Measurements from ENCODE around the gene TTC27.
"Not testable (repeated sequence)": the region's sequence is repeated elsewhere in the genome, so short reads cannot be mapped to it uniquely, and the experiment has no call there.

Gene TTC27

GRCh38 chr2:32807662-32808061 is 179.8 kb downstream of the TTC27 start:
- DNase-seq (ENCODE audit: low read depth in 2 of 2): no peak

GRCh38 chr2:32810909-32811495 is 183.2 kb downstream of the TTC27 start:
- DNase-seq (ENCODE audit: low read depth in 2 of 2): no peak

- DNase-seq (ENCODE audit: low read depth in 2 of 2): no peak
Measured at GRCh38 chr2:32811696-32812095, 183.8 kb downstream of the TTC27 start.

- DNase-seq (ENCODE audit: low read depth in 2 of 2): no peak
Measured at GRCh38 chr2:32812316-32812715, 184.5 kb downstream of the TTC27 start.

- no peak for DNase-seq (ENCODE audit: low read depth in 2 of 2)
Measured at GRCh38 chr2:32820088-32820487, 192.2 kb downstream of the TTC27 start.

- DNase-seq (ENCODE audit: low read depth in 2 of 2): no peak
Measured at GRCh38 chr2:32820701-32821100, 192.9 kb downstream of the TTC27 start.

GRCh38 chr2:32824070-32824809 is 196.4 kb downstream of the TTC27 start:
- DNase-seq (ENCODE audit: low read depth in 2 of 2): no peak

GRCh38 chr2:32825291-32825712 is 197.5 kb downstream of the TTC27 start:
- DNase-seq (ENCODE audit: low read depth in 2 of 2): no peak

GRCh38 chr2:32830196-32830595 is 202.3 kb downstream of the TTC27 start:
- no peak for DNase-seq (ENCODE audit: low read depth in 2 of 2)

- no peak for DNase-seq (ENCODE audit: low read depth in 2 of 2)
Measured at GRCh38 chr2:32832821-32833220, 205.0 kb downstream of the TTC27 start.

GRCh38 chr2:32833709-32834108 is 205.9 kb downstream of the TTC27 start:
- DNase-seq (ENCODE audit: low read depth in 2 of 2): no peak

- DNase-seq (ENCODE audit: low read depth in 2 of 2): no peak
Measured at GRCh38 chr2:32835148-32835547, 207.3 kb downstream of the TTC27 start.

- no peak for DNase-seq (ENCODE audit: low read depth in 2 of 2)
Measured at GRCh38 chr2:32836933-32837332, 209.1 kb downstream of the TTC27 start.

- DNase-seq (ENCODE audit: low read depth in 2 of 2): no peak
Measured at GRCh38 chr2:32838418-32838817, 210.6 kb downstream of the TTC27 start.

- no peak for DNase-seq (ENCODE audit: low read depth in 2 of 2)
Measured at GRCh38 chr2:32838949-32839348, 211.1 kb downstream of the TTC27 start.

GRCh38 chr2:32841931-32842898 is 214.4 kb downstream of the TTC27 start:
- DNase-seq (ENCODE audit: low read depth in 2 of 2): no peak

GRCh38 chr2:32843699-32844098 is 215.8 kb downstream of the TTC27 start:
- no peak for DNase-seq (ENCODE audit: low read depth in 2 of 2)

GRCh38 chr2:32844253-32844652 is 216.4 kb downstream of the TTC27 start:
- no peak for DNase-seq (ENCODE audit: low read depth in 2 of 2)

GRCh38 chr2:32846274-32846673 is 218.4 kb downstream of the TTC27 start:
- not testable (repeated sequence) for DNase-seq (ENCODE audit: low read depth in 2 of 2)

- no peak for DNase-seq (ENCODE audit: low read depth in 2 of 2)
Measured at GRCh38 chr2:32847734-32848133, 219.9 kb downstream of the TTC27 start.

GRCh38 chr2:32849456-32850194 is 221.8 kb downstream of the TTC27 start:
- DNase-seq (ENCODE audit: low read depth in 2 of 2): no peak
